Activated CD8-positive, alpha-beta memory T cell treated with anti-CD3 and anti-CD28 coated beads, Interleukin-2, amount 50 U/mL, for 1 hour (primary cell): Measurements from ENCODE around the gene POU6F2.
"Not testable (repeated sequence)": the region's sequence is repeated elsewhere in the genome, so short reads cannot be mapped to it uniquely, and the experiment has no call there.

Source experiments
- DNase-seq: peaks from one replicate; pipeline ENCODE4 v3.0.0-alpha.2; 2020; ENCODE audit errors: extremely low read depth

Gene POU6F2

GRCh38 chr7:39304178-39304577 is 326.5 kb downstream of the POU6F2 start:
- DNase-seq = no peak

GRCh38 chr7:39304668-39305405 is 327.1 kb downstream of the POU6F2 start:
- no peak for DNase-seq

- DNase-seq = no peak
Observed at GRCh38 chr7:39306016-39306570, 328.4 kb downstream of the POU6F2 start.

GRCh38 chr7:39310699-39311098 is 333.0 kb downstream of the POU6F2 start:
- DNase-seq = no peak

- no peak for DNase-seq
Observed at GRCh38 chr7:39312254-39312989, 334.7 kb downstream of the POU6F2 start.

- no peak for DNase-seq
Observed at GRCh38 chr7:39313376-39313775, 335.7 kb downstream of the POU6F2 start.

- DNase-seq = no peak
Observed at GRCh38 chr7:39313974-39314373, 336.3 kb downstream of the POU6F2 start.

GRCh38 chr7:39317107-39317506 is 339.4 kb downstream of the POU6F2 start:
- no peak for DNase-seq

- DNase-seq = no peak
Observed at GRCh38 chr7:39317896-39318295, 340.2 kb downstream of the POU6F2 start.

GRCh38 chr7:39321245-39321644 is 343.5 kb downstream of the POU6F2 start:
- no peak for DNase-seq

GRCh38 chr7:39321909-39322498 is 344.3 kb downstream of the POU6F2 start:
- no peak for DNase-seq

GRCh38 chr7:39324139-39324760 is 346.5 kb downstream of the POU6F2 start:
- DNase-seq = no peak

GRCh38 chr7:39331607-39332006 is 353.9 kb downstream of the POU6F2 start:
- DNase-seq = not testable (repeated sequence)

GRCh38 chr7:39332142-39332541 is 354.4 kb downstream of the POU6F2 start:
- DNase-seq = no peak

- DNase-seq = no peak
Observed at GRCh38 chr7:39333701-39334100, 356.0 kb downstream of the POU6F2 start.

- DNase-seq = no peak
Observed at GRCh38 chr7:39336442-39336841, 358.7 kb downstream of the POU6F2 start.

GRCh38 chr7:39338716-39339115 is 361.0 kb downstream of the POU6F2 start:
- no peak for DNase-seq

GRCh38 chr7:39339591-39339990 is 361.9 kb downstream of the POU6F2 start:
- no peak for DNase-seq

GRCh38 chr7:39341083-39341482 is 363.4 kb downstream of the POU6F2 start:
- no peak for DNase-seq

- no peak for DNase-seq
Observed at GRCh38 chr7:39342763-39343162, 365.1 kb downstream of the POU6F2 start.

GRCh38 chr7:39349452-39350123 is 371.9 kb downstream of the POU6F2 start:
- DNase-seq = no peak
